Fibroblast of skin of right quadriceps (primary cell): ENCODE data around the gene UVSSA.

ENCODE experiments used
- DNase-seq: peaks from one replicate; pipeline ENCODE4 v3.0.0-alpha.2; 2013

Gene UVSSA, protein sequence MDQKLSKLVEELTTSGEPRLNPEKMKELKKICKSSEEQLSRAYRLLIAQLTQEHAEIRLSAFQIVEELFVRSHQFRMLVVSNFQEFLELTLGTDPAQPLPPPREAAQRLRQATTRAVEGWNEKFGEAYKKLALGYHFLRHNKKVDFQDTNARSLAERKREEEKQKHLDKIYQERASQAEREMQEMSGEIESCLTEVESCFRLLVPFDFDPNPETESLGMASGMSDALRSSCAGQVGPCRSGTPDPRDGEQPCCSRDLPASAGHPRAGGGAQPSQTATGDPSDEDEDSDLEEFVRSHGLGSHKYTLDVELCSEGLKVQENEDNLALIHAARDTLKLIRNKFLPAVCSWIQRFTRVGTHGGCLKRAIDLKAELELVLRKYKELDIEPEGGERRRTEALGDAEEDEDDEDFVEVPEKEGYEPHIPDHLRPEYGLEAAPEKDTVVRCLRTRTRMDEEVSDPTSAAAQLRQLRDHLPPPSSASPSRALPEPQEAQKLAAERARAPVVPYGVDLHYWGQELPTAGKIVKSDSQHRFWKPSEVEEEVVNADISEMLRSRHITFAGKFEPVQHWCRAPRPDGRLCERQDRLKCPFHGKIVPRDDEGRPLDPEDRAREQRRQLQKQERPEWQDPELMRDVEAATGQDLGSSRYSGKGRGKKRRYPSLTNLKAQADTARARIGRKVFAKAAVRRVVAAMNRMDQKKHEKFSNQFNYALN

GRCh38 chr4:1346781-1347409 lies at the start of gene UVSSA:
Gene UVSSA, plus strand, starts transcription at chr4:1347208. Its CDS starts 884 bp downstream, at chr4:1348092.
- DNase-seq = peak; percentile 100

GRCh38 chr4:1297456-1298325 lies 49.3 kb upstream of the UVSSA start:
- DNase-seq = no peak

- no peak for DNase-seq
Observed at GRCh38 chr4:1298461-1298860, 48.5 kb upstream of the UVSSA start.

GRCh38 chr4:1299301-1299860 lies 47.6 kb upstream of the UVSSA start:
- DNase-seq = no peak

GRCh38 chr4:1300466-1301455 lies 46.2 kb upstream of the UVSSA start:
- DNase-seq = peak; percentile 55

- DNase-seq = no peak
Observed at GRCh38 chr4:1302159-1302558, 44.8 kb upstream of the UVSSA start.

- DNase-seq = no peak
Observed at GRCh38 chr4:1305261-1305711, 41.7 kb upstream of the UVSSA start.

DNA sequence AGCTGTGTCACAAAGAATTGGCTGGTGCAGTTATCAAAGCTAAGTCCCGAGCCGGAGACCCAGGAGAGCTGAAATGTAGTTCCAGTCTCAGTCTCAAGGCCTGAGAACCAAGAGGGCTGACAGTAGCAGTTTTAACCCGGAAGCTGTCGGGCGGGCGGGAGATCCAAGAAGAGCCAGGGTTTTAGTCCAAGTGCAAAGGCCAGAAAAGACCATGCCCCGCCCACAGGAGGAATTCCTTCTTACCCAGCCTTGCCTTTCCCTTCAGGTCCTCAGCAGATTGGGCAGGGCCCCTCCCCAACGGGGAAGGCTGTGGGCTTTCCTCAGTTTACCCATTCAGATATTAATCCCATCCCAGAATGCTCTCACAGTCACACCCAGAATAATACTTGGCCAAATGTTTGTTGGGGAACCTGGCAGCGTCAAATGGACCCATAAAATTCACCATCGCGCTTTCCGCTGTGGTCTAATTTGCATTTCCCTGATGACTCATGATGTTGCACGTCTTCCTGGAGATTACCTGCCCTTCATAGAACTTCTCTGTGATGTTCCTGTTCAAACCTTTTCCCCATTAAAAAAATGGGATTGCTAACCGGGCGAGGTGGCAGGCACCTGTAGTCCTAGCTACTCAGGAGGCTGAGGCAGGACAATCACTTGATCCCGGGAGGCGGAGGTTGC lies 41.1 kb upstream of the UVSSA start:
- no peak for DNase-seq

DNA sequence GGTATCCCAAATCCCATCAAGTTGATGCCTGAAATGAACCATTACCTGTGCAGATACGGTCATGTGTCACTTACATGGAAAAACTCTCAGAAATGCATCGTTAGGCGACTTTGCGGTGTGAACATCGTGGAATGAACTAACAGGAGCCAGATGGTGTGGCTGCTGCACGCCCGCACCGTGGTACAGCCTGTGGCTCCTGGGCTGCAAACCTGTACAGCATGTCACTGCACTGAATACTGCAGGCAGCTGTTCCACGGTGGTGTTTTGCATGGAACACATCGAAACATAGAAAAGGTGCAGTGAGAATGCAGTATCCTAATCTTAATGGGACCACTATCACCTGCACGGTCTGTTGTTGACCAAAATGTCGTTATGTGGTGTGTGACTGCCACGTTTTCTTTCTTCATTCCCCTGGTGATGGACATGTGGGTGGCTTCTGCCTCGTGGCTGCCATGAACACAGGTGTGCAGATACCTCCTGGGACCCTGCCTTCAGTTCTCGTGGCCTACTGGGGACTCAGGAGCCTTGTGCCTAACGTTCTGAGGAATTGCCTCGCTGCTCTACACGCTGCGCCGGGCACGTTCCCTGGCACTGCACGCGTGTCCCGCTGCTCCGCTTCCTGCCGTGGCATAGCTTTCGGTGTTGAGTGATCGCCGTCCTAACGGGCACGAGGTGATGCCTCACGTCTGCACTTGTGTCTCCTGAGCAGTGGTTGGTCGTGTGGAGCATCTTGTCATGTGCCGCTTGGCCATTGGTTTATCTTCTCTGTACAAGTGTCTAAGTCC lies 38.9 kb upstream of the UVSSA start:
- DNase-seq = no peak

GRCh38 chr4:1309261-1310010 lies 37.6 kb upstream of the UVSSA start:
- peak; percentile 90 for DNase-seq

DNA sequence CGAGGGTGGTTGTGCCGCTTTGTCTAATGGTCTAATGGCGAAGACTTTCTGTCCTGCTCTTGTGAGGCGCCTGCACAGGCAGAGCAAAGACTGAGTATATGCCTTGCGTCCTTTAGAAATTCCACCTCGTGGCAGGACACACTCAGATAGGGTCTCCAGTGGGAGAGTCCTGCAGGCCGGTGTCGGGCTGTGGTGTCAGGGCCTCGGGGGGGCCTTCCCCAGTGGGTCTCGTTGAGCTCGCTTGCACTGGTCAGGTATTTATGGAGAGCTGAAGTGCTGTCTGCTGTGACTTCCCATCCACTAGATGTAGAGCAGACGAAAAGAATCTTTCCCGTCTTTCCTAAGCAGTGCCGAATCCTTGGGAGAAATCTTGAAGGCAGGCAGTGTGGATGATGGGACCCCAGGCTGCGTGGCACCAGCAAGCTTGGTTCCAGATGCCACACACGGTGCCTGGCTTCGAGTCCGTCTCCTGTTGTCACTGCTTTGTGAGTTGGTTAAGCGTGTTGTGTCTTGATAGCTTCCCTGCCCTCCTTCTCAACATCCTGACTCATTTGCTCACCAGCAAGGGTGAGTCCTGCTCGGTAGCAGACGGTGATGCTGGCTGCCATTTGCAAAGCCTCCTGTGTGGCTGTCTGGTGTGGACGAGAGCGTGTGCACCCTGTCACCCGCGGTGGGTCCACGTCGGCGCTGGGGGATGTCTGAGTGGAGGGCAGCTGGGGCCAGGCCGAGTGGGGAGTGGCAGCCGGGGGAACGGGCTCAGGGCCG lies 36.8 kb upstream of the UVSSA start:
- DNase-seq = no peak

- DNase-seq = no peak
Observed at GRCh38 chr4:1310796-1311631, 36.0 kb upstream of the UVSSA start.

DNA sequence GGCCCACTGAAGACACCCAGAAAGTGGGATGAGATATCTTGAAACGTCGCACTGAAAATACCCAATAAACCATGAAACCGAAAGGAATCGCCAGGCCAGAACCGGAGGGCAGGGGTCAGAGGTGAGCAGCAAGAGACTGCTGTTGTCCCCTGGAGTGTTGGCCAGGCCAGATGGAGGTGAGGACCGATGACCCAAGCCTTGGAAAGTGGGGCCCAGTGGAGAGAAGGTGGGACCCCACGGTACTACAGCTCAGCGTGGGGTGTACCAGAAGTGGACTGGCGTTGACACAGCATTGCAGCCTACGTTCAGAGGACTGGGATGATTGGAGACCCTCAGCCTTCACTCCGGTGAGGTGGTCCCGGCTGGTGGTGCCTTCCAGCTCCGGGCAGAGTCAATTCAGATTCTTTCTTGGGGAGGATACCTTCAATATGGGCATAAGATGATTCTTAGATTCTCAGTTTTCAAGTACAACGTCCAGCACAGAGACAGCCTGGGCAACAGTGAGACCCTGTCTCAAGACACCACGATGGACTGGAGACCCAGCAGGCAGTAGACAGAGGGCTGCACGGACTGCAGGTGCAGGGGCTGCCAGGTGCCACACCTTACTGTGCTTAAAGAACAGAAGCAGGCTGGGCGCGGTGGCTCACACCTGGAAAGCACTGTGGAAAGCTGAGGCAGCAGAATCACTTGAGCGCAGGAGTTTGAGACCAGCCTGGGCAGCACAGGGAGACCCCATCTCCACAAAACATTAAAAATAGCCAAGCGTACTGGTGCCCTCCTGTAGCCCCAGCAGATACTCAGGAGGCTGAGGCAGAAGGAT lies 34.0 kb upstream of the UVSSA start:
- DNase-seq = no peak

DNA sequence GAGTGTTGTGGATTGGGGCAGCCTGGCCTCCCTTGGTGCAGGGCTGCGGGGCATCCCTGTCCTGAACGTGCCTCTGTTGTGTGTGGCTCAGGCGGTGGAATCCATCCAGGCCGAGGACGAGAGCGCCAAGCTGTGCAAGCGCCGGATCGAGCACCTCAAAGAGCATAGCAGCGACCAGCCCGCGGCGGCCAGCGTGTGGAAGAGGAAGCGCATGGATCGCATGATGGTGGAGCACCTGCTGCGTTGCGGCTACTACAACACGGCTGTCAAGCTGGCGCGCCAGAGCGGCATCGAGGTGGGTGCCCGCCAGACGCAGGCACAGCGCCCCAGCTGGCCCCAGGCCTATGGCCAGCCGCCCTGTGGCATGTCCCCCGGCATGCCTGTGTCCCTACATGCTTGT lies 31.7 kb upstream of the UVSSA start:
- DNase-seq = no peak

GRCh38 chr4:1315836-1316536 lies 31.0 kb upstream of the UVSSA start:
- no peak for DNase-seq
